Osteocyte (in vitro differentiated cells): ENCODE data around the gene OLIG3. TPM values are rescaled to one million over a fixed set of nuclear protein-coding genes. Genes with fewer than 3 reads are reported as not detected.

Experiments used
- DNase-seq: peaks from one replicate; pipeline ENCODE4 v3.0.0; 2021; ENCODE audit warnings: mixed read lengths; ENCODE audit not compliant: unreplicated experiment; ENCODE audit errors: extremely low spot score
- H3K27ac Mint-ChIP-seq: one replicate; pipeline ENCODE4 v1.8.0; 2021; ENCODE audit warnings: mild to moderate bottlenecking, mixed read lengths; ENCODE audit not compliant: unreplicated experiment
- H3K27me3 Mint-ChIP-seq: one replicate; pipeline ENCODE4 v1.8.0; 2021; ENCODE audit warnings: mixed read lengths; ENCODE audit not compliant: unreplicated experiment
- H3K36me3 Mint-ChIP-seq: one replicate; pipeline ENCODE4 v1.8.0; 2021; ENCODE audit warnings: mixed read lengths; ENCODE audit not compliant: unreplicated experiment
- H3K4me1 Mint-ChIP-seq: one replicate; pipeline ENCODE4 v1.8.0; 2021; ENCODE audit warnings: mixed read lengths; ENCODE audit not compliant: unreplicated experiment
- H3K4me3 Mint-ChIP-seq: one replicate; pipeline ENCODE4 v1.8.0; 2021; ENCODE audit warnings: mild to moderate bottlenecking, moderate library complexity, mixed read lengths; ENCODE audit not compliant: unreplicated experiment
- H3K9me3 Mint-ChIP-seq: one replicate; pipeline ENCODE4 v1.8.0; 2021; ENCODE audit warnings: mixed read lengths; ENCODE audit not compliant: unreplicated experiment
- CTCF ChIP-seq: fragments of 200-600 bp; sonication (generic); IDR thresholded peaks from 2 replicates; pipeline ENCODE4 v1.5.0; 2021; ENCODE audit warnings: antibody characterized with exemption, mild to moderate bottlenecking, moderate library complexity
- total RNA-seq: library from RNA; stranded (reverse); gene quantifications from 2 replicates; pipeline ENCODE4 v1.2.1, GENCODE V29; 2021

Gene OLIG3
- total RNA-seq, 1 donor from 2014 or later: not detected

GRCh38 chr6:137475103-137475502 is 19.1 kb downstream of the OLIG3 start:
- no peaks in the 10 kb centered on the region for H3K36me3 Mint-ChIP-seq
- H3K4me3 Mint-ChIP-seq: no peak overlapping the region
- no peak overlapping the region for H3K27ac Mint-ChIP-seq
- H3K27me3 Mint-ChIP-seq: peaks cover 71% of the 10 kb centered on the region
- H3K4me1 Mint-ChIP-seq: no peaks in the 10 kb centered on the region
- no peak for TF ChIP-seq CTCF
- no peaks in the 10 kb centered on the region for H3K9me3 Mint-ChIP-seq
- DNase-seq: no peak

GRCh38 chr6:137473598-137473997 is 20.6 kb downstream of the OLIG3 start:
- no peaks in the 10 kb centered on the region for H3K9me3 Mint-ChIP-seq
- no peak overlapping the region for H3K27ac Mint-ChIP-seq
- no peaks in the 10 kb centered on the region for H3K36me3 Mint-ChIP-seq
- no peak for DNase-seq
- no peaks in the 10 kb centered on the region for H3K4me1 Mint-ChIP-seq
- no peak for TF ChIP-seq CTCF
- peaks cover 64% of the 10 kb centered on the region for H3K27me3 Mint-ChIP-seq
- no peak overlapping the region for H3K4me3 Mint-ChIP-seq

- no peak overlapping the region for H3K4me3 Mint-ChIP-seq
- no peak for TF ChIP-seq CTCF
- DNase-seq: no peak
- H3K9me3 Mint-ChIP-seq: no peaks in the 10 kb centered on the region
- H3K27me3 Mint-ChIP-seq: peaks cover 58% of the 10 kb centered on the region
- H3K4me1 Mint-ChIP-seq: no peaks in the 10 kb centered on the region
- H3K36me3 Mint-ChIP-seq: no peaks in the 10 kb centered on the region
- H3K27ac Mint-ChIP-seq: no peak overlapping the region
Measured at GRCh38 chr6:137472641-137473137, 21.5 kb downstream of the OLIG3 start.

- H3K9me3 Mint-ChIP-seq: no peaks in the 10 kb centered on the region
- H3K27me3 Mint-ChIP-seq: peaks cover 51% of the 10 kb centered on the region
Measured at GRCh38 chr6:137471986-137472385, 22.2 kb downstream of the OLIG3 start.

GRCh38 chr6:137471497-137471896 is 22.7 kb downstream of the OLIG3 start:
- Mint-ChIP-seq H3K27me3 (peaks cover 48% of the 10 kb centered on the region), H3K4me1 (no peaks in the 10 kb centered on the region), H3K9me3 (no peaks in the 10 kb centered on the region), H3K36me3 (no peaks in the 10 kb centered on the region), H3K4me3 (no peak overlapping the region), H3K27ac (no peak overlapping the region)
- no peak for DNase-seq
- TF ChIP-seq CTCF: no peak

More at GRCh38 chr6:137471986-137472385, 22.2 kb downstream of the OLIG3 start:
- no peak overlapping the region for H3K27ac Mint-ChIP-seq
- TF ChIP-seq CTCF: no peak
- no peaks in the 10 kb centered on the region for H3K4me1 Mint-ChIP-seq
- DNase-seq: no peak
- H3K36me3 Mint-ChIP-seq: no peaks in the 10 kb centered on the region
- H3K4me3 Mint-ChIP-seq: no peak overlapping the region
